ENCODE results near the gene YWHAE. TPM values are rescaled to one million over a fixed set of nuclear protein-coding genes. Genes with fewer than 3 reads are reported as not detected.

YWHAE gene
- total RNA-seq, 1 experiment from 2014 or later = 956 TPM

- no peak overlapping the region for H3K27ac Mint-ChIP-seq (ENCODE audit: unreplicated experiment)
- ChIA-PET POLR2A (no interaction called here), CTCF (no interaction called here)
- H3K36me3 Mint-ChIP-seq (ENCODE audit: insufficient read depth, unreplicated experiment) = peaks cover 8% of the 10 kb centered on the region
- intact Hi-C loops (cut with micrococcal nuclease; ENCODE audit: unreplicated experiment) = no loop called here
- H3K9me3 Mint-ChIP-seq (ENCODE audit: unreplicated experiment) = no peaks in the 10 kb centered on the region
- no peaks in the 10 kb centered on the region for H3K4me1 Mint-ChIP-seq (ENCODE audit: low read depth, unreplicated experiment)
- no peaks in the 10 kb centered on the region for H3K4me1 ChIP-seq
- no peak overlapping the region for H3K4me3 ChIP-seq (ENCODE audit: low read depth, low read length)
- no peaks in the 10 kb centered on the region for H3K36me3 ChIP-seq (ENCODE audit: control insufficient read depth, insufficient read depth, low read length)
- H3K4me3 Mint-ChIP-seq (ENCODE audit: unreplicated experiment) = no peak overlapping the region
- peak in 1 of 2 experiments; percentile 18 for DNase-seq
- H3K27me3 Mint-ChIP-seq (ENCODE audit: insufficient read depth, unreplicated experiment) = peaks cover 3% of the 10 kb centered on the region
- no TSS peak for BruUV-seq (replicated peaks)
- no peaks in the 10 kb centered on the region for H3K27me3 ChIP-seq (replicated peaks; ENCODE audit: control insufficient read depth, insufficient read depth, low read length)
- TF ChIP-seq CTCF (IDR thresholded peaks at IDR 0.05; ENCODE audit: insufficient read depth in 1 of 2, low read depth in 1 of 2, low read length in 1 of 2, severe bottlenecking in 1 of 2, unreplicated experiment in 1 of 2) = no peak
- H3K9me3 ChIP-seq = no peaks in the 10 kb centered on the region
These were observed 71.6 kb downstream of the YWHAE start for GRCh38 chr17:1328437-1328836.

GRCh38 chr17:1325766-1326165 lies 74.3 kb downstream of the YWHAE start:
- Mint-ChIP-seq H3K9me3 (ENCODE audit: unreplicated experiment) (no peaks in the 10 kb centered on the region), H3K36me3 (ENCODE audit: insufficient read depth, unreplicated experiment) (peaks cover 8% of the 10 kb centered on the region), H3K27ac (ENCODE audit: unreplicated experiment) (no peak overlapping the region), H3K27me3 (ENCODE audit: insufficient read depth, unreplicated experiment) (peaks cover 3% of the 10 kb centered on the region), H3K4me1 (ENCODE audit: low read depth, unreplicated experiment) (no peaks in the 10 kb centered on the region), H3K4me3 (ENCODE audit: unreplicated experiment) (no peak overlapping the region)
- BruUV-seq (replicated peaks) = no TSS peak
- CTCF ChIA-PET = no interaction called here
- peak in 1 of 2 experiments; percentile 14 for DNase-seq
- intact Hi-C loops (cut with micrococcal nuclease; ENCODE audit: unreplicated experiment) = no loop called here
- H3K4me3 ChIP-seq (ENCODE audit: low read depth, low read length) = no peak overlapping the region
- POLR2A ChIA-PET = no interaction called here
- no peaks in the 10 kb centered on the region for H3K4me1 ChIP-seq
- no peak for TF ChIP-seq CTCF (IDR thresholded peaks at IDR 0.05; ENCODE audit: insufficient read depth in 1 of 2, low read depth in 1 of 2, low read length in 1 of 2, severe bottlenecking in 1 of 2, unreplicated experiment in 1 of 2)
- no peaks in the 10 kb centered on the region for H3K27me3 ChIP-seq (replicated peaks; ENCODE audit: control insufficient read depth, insufficient read depth, low read length)
- H3K9me3 ChIP-seq = no peaks in the 10 kb centered on the region
- H3K36me3 ChIP-seq (ENCODE audit: control insufficient read depth, insufficient read depth, low read length) = no peaks in the 10 kb centered on the region

- BruUV-seq (replicated peaks) = no TSS peak
- Mint-ChIP-seq H3K4me3 (ENCODE audit: unreplicated experiment) (no peak overlapping the region), H3K27me3 (ENCODE audit: insufficient read depth, unreplicated experiment) (peaks cover 8% of the 10 kb centered on the region), H3K27ac (ENCODE audit: unreplicated experiment) (no peak overlapping the region), H3K36me3 (ENCODE audit: insufficient read depth, unreplicated experiment) (no peaks in the 10 kb centered on the region), H3K4me1 (ENCODE audit: low read depth, unreplicated experiment) (no peaks in the 10 kb centered on the region), H3K9me3 (ENCODE audit: unreplicated experiment) (no peaks in the 10 kb centered on the region)
- peak in 1 of 2 experiments; percentile 20 for DNase-seq
- no peaks in the 10 kb centered on the region for H3K27me3 ChIP-seq (replicated peaks; ENCODE audit: control insufficient read depth, insufficient read depth, low read length)
- H3K4me1 ChIP-seq = no peaks in the 10 kb centered on the region
- CTCF ChIA-PET = no interaction called here
- H3K4me3 ChIP-seq (ENCODE audit: low read depth, low read length) = no peak overlapping the region
- POLR2A ChIA-PET = no interaction called here
- intact Hi-C loops (cut with micrococcal nuclease; ENCODE audit: unreplicated experiment) = no loop called here
- no peaks in the 10 kb centered on the region for H3K36me3 ChIP-seq (ENCODE audit: control insufficient read depth, insufficient read depth, low read length)
- H3K9me3 ChIP-seq = no peaks in the 10 kb centered on the region
- no peak for TF ChIP-seq CTCF (IDR thresholded peaks at IDR 0.05; ENCODE audit: insufficient read depth in 1 of 2, low read depth in 1 of 2, low read length in 1 of 2, severe bottlenecking in 1 of 2, unreplicated experiment in 1 of 2)
These were observed 75.7 kb downstream of the YWHAE start for GRCh38 chr17:1324201-1324771.
